Fibroblast of the aortic adventitia (primary cell): ENCODE data around the gene TIAM1. TPM values are rescaled to one million over a fixed set of nuclear protein-coding genes. Genes with fewer than 3 reads are reported as not detected.

ENCODE experiments used
- DNase-seq: peaks from one replicate; pipeline ENCODE4 v3.0.0-alpha.2; 2010; ENCODE audit warnings: low read depth
- H3K4me3 ChIP-seq: 2 replicates; pipeline ENCODE4 v1.5.1; 2011; ENCODE audit warnings: low read depth, mild to moderate bottlenecking, control low read depth, low read length, moderate library complexity
- CTCF ChIP-seq: IDR thresholded peaks from 2 replicates; pipeline ENCODE4 v1.5.1; 2011; ENCODE audit warnings: mild to moderate bottlenecking, low read length, control low read depth, inconsistent platforms; ENCODE audit not compliant: insufficient read depth
- total RNA-seq: library from RNA; depleted of rRNA; stranded (reverse); fragments of >200 nt; gene quantifications from 2 replicates; pipeline ENCODE4 v1.2.3, GENCODE V29; 2012; ENCODE audit warnings: low replicate concordance

TIAM1 gene
- total RNA-seq, 1 donor: 15.1 TPM

- no peak overlapping the region for H3K4me3 ChIP-seq
- no peak for DNase-seq
These were observed 4.1 kb upstream of the TIAM1 start for GRCh38 chr21:31348188-31348587.

GRCh38 chr21:31347435-31348032 is 3.5 kb upstream of the TIAM1 start:
- H3K4me3 ChIP-seq: no peak overlapping the region
- TF ChIP-seq CTCF: peak; percentile 59
- DNase-seq: peak; percentile 61

More at GRCh38 chr21:31348188-31348587, 4.1 kb upstream of the TIAM1 start:
- no peak for TF ChIP-seq CTCF

- no peak for DNase-seq
- no peak overlapping the region for H3K4me3 ChIP-seq
- TF ChIP-seq CTCF: no peak
These were observed 2.3 kb upstream of the TIAM1 start for GRCh38 chr21:31346256-31346821.

GRCh38 chr21:31345136-31345535 is 1.1 kb upstream of the TIAM1 start:
- H3K4me3 ChIP-seq: no peak overlapping the region
- DNase-seq: no peak
- no peak for TF ChIP-seq CTCF

- TF ChIP-seq CTCF: no peak
- no peak for DNase-seq
- peak overlapping the region; percentile 72 for H3K4me3 ChIP-seq
These were observed 991 bp downstream of the TIAM1 start for GRCh38 chr21:31343030-31343510.

GRCh38 chr21:31342348-31342747 is 1.7 kb downstream of the TIAM1 start:
- no peak overlapping the region for H3K4me3 ChIP-seq
- no peak for TF ChIP-seq CTCF
- no peak for DNase-seq
